ENCODE data around the gene PTGES. TPM values are rescaled to one million over a fixed set of nuclear protein-coding genes. Genes with fewer than 3 reads are reported as not detected.

Gene PTGES
- polyA plus RNA-seq, 1 of the 3 experiments (the other 2 are of a cell fraction): 5.2 TPM

DNA sequence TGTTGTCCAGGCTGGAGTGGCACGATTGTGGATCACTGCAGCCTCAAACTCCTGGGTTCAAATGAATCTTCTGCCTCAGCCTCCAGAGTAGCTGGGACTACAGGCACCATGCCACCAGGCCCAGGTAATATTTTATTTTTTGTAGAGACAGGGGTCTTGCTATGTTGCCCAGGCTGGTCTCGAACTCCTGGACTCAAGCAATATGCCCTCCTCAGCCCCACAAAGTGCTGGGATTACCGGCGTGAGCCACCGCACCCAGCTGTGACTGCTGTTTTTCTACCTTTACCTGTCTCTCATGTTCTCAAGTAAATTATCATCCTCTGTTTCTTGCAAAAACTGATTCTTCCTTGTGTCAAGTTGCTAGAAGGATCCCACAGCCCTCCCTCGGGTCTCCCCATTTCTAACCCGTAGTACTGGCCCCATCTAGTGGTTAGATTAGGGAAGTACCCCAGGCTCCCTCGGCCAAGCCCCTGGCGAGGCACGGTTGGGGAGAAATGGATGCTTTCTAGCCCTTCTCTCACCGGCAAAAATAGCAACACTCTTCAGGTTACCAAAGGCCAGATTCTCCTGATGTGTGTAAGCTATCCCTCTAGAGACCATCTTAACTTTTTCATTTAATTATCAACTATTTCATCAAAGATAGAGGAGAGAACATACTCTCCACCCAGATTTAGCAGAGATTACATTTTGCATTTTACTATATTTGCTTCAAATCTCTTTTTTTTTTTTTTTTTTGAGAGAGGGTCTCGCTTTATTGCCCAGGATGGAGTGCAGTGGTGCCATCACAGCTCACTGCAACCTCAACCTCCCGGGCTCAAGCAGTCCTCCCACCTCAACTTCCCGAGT, 30.9 kb upstream of the PTGES start:
- H3F3A ChIP-seq (replicated peaks; ENCODE audit: insufficient read depth): no peaks in the 10 kb centered on the region
- H3K4me2 ChIP-seq: no peak overlapping the region
- no peak overlapping the region for H3K4me3 ChIP-seq (ENCODE audit: low read depth in 2 of 2, low read length in 1 of 2)
- no peaks in the 10 kb centered on the region for H3K9me2 ChIP-seq
- POLR2A ChIA-PET: interaction anchor here (0.6 kb wide), 2 partner anchors 145 to 179 kb away, joined by 4 read pairs; no protein-coding TSS in a partner anchor
- no peaks in the 10 kb centered on the region for H3K9me3 ChIP-seq
- no peaks in the 10 kb centered on the region for H3K36me3 ChIP-seq (replicated peaks in 1 of 2; ENCODE audit: control insufficient read depth in 1 of 2, insufficient read depth in 2 of 2, low read length in 1 of 2)
- CTCF ChIA-PET: interaction anchor here (0.6 to 19.6 kb wide), 31 partner anchors 8 to 645 kb away, joined by 3 to 356 read pairs (median 5); partner anchors contain the start of genes ASB6, C9orf50 and TOR1B
- no peaks in the 10 kb centered on the region for H3K79me2 ChIP-seq (ENCODE audit: insufficient read depth)
- no peak overlapping the region for H3K9ac ChIP-seq
- no peak overlapping the region for H2AFZ ChIP-seq (ENCODE audit: low read depth)
- DNase-seq: peak; percentile 91
- TF ChIP-seq TEAD4 (IDR thresholded peaks at IDR 0.05; ENCODE audit: borderline replicate concordance, insufficient read depth): no peak
- no peak for TF ChIP-seq FOSL2 (IDR thresholded peaks at IDR 0.05; ENCODE audit: borderline replicate concordance, low read depth)
- no peak for TF ChIP-seq POLR2AphosphoS5 (IDR thresholded peaks at IDR 0.05; ENCODE audit: low read depth, low read length)
- TF ChIP-seq, protein P1, sequence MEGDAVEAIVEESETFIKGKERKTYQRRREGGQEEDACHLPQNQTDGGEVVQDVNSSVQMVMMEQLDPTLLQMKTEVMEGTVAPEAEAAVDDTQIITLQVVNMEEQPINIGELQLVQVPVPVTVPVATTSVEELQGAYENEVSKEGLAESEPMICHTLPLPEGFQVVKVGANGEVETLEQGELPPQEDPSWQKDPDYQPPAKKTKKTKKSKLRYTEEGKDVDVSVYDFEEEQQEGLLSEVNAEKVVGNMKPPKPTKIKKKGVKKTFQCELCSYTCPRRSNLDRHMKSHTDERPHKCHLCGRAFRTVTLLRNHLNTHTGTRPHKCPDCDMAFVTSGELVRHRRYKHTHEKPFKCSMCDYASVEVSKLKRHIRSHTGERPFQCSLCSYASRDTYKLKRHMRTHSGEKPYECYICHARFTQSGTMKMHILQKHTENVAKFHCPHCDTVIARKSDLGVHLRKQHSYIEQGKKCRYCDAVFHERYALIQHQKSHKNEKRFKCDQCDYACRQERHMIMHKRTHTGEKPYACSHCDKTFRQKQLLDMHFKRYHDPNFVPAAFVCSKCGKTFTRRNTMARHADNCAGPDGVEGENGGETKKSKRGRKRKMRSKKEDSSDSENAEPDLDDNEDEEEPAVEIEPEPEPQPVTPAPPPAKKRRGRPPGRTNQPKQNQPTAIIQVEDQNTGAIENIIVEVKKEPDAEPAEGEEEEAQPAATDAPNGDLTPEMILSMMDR (IDR thresholded peaks at IDR 0.05): peak; percentile 93
- TF ChIP-seq, protein P2, sequence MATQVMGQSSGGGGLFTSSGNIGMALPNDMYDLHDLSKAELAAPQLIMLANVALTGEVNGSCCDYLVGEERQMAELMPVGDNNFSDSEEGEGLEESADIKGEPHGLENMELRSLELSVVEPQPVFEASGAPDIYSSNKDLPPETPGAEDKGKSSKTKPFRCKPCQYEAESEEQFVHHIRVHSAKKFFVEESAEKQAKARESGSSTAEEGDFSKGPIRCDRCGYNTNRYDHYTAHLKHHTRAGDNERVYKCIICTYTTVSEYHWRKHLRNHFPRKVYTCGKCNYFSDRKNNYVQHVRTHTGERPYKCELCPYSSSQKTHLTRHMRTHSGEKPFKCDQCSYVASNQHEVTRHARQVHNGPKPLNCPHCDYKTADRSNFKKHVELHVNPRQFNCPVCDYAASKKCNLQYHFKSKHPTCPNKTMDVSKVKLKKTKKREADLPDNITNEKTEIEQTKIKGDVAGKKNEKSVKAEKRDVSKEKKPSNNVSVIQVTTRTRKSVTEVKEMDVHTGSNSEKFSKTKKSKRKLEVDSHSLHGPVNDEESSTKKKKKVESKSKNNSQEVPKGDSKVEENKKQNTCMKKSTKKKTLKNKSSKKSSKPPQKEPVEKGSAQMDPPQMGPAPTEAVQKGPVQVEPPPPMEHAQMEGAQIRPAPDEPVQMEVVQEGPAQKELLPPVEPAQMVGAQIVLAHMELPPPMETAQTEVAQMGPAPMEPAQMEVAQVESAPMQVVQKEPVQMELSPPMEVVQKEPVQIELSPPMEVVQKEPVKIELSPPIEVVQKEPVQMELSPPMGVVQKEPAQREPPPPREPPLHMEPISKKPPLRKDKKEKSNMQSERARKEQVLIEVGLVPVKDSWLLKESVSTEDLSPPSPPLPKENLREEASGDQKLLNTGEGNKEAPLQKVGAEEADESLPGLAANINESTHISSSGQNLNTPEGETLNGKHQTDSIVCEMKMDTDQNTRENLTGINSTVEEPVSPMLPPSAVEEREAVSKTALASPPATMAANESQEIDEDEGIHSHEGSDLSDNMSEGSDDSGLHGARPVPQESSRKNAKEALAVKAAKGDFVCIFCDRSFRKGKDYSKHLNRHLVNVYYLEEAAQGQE (IDR thresholded peaks at IDR 0.05; ENCODE audit: low read depth, low read length): no peak
- TF ChIP-seq NFIC (IDR thresholded peaks at IDR 0.05; ENCODE audit: borderline replicate concordance): no peak
- TF ChIP-seq FOXM1 (IDR thresholded peaks at IDR 0.05; ENCODE audit: low read depth): no peak
- TF ChIP-seq RAD21 (IDR thresholded peaks at IDR 0.05; ENCODE audit: low read length): peak; percentile 99
- TF ChIP-seq NRF1 (IDR thresholded peaks at IDR 0.05; ENCODE audit: low read depth, low read length): no peak
- peak; percentile 97 for TF ChIP-seq SMC3 (IDR thresholded peaks at IDR 0.05; ENCODE audit: low read depth, low read length)
- no peaks in the 10 kb centered on the region; the same call in 1 of the 2 replicates for H3K27me3 ChIP-seq (ENCODE audit: insufficient read depth)
- H3K4me1 ChIP-seq (ENCODE audit: control insufficient read depth in 1 of 2, insufficient read depth in 2 of 2, low read depth in 1 of 2, low read length in 1 of 2): no peaks in the 10 kb centered on the region
- H4K20me1 ChIP-seq (ENCODE audit: insufficient read depth): no peaks in the 10 kb centered on the region
- WGBS (ENCODE audit: low lambda C conversion rate): 30% methylated on average over 14 of the region's 14 CpGs
- no peak overlapping the region for H3K27ac ChIP-seq (ENCODE audit: low read depth in 2 of 2, low read length in 1 of 2)

Measured in SK-N-SH (cell line).